ENCODE results near the gene HRAS. TPM values are rescaled to one million over a fixed set of nuclear protein-coding genes. Genes with fewer than 3 reads are reported as not detected.

HRAS gene
- total RNA-seq, 5 donors from 2014 or later (not counting 1 experiment from before 2014, with no cell fraction given), result 27.6 to 53.4 (median 47.6) TPM

- ATAC-seq (replicated peaks in 1 of 4) (no peak), DNase-seq (no peak)
- H3K9me3 Mint-ChIP-seq, result no peaks in the 10 kb centered on the region
- peaks cover 7 to 25% of the 10 kb centered on the region in 2 donors for H3K36me3 ChIP-seq (ENCODE audit: control insufficient read depth in 2 of 2, extremely low read depth in 1 of 2, insufficient read depth in 1 of 2, low read length in 1 of 2)
- H3K36me3 Mint-ChIP-seq, result peaks cover 6% of the 10 kb centered on the region
- H3K27me3 ChIP-seq (replicated peaks in 1 of 2; ENCODE audit: control insufficient read depth in 2 of 2, extremely low read depth in 1 of 2, insufficient read depth in 2 of 2, low read length in 1 of 2), result no peaks in the 10 kb centered on the region
- no peak overlapping the region for H3K4me3 ChIP-seq (ENCODE audit: control insufficient read depth in 1 of 2, extremely low read depth in 1 of 2, low read length in 1 of 2)
- H3K9me3 ChIP-seq, result no peaks in the 10 kb centered on the region
- ChIA-PET POLR2A (interaction anchor here in 1 of 2 donors (0.6 kb wide), 1 partner anchor 68 kb away, joined by 4 read pairs; no protein-coding TSS in a partner anchor), CTCF (no interaction called here)
- no peaks in the 10 kb centered on the region for H3K27me3 Mint-ChIP-seq
- no peak overlapping the region for H3K4me3 Mint-ChIP-seq
- H3K27ac ChIP-seq (ENCODE audit: low read length), result no peak overlapping the region
- H3K27ac Mint-ChIP-seq, result no peak overlapping the region
- 95% methylated on average over 11 of the region's 23 CpGs for WGBS (ENCODE audit: insufficient coverage)
- peaks cover 11 to 37% of the 10 kb centered on the region in 2 experiments for H3K4me1 ChIP-seq (ENCODE audit: control insufficient read depth in 1 of 2, extremely low read depth in 1 of 2, insufficient read depth in 2 of 2, low read length in 2 of 2)
- H3K4me1 Mint-ChIP-seq, result peaks cover 5 to 16% (median 11%) of the 10 kb centered on the region in 3 donors
Measured at GRCh38 chr11:532527-532985, 2.8 kb downstream of the HRAS start.

GRCh38 chr11:531919-532526 is 3.4 kb downstream of the HRAS start:
- Histone ChIP-seq H3K36me3 (ENCODE audit: control insufficient read depth in 2 of 2, extremely low read depth in 1 of 2, insufficient read depth in 1 of 2, low read length in 1 of 2) (peaks cover 7 to 25% of the 10 kb centered on the region in 2 donors), H3K27me3 (replicated peaks in 1 of 2; ENCODE audit: control insufficient read depth in 2 of 2, extremely low read depth in 1 of 2, insufficient read depth in 2 of 2, low read length in 1 of 2) (no peaks in the 10 kb centered on the region), H3K27ac (ENCODE audit: low read length) (no peak overlapping the region), H3K4me3 (ENCODE audit: control insufficient read depth in 1 of 2, extremely low read depth in 1 of 2, low read length in 1 of 2) (no peak overlapping the region), H3K9me3 (no peaks in the 10 kb centered on the region), H3K4me1 (ENCODE audit: control insufficient read depth in 1 of 2, extremely low read depth in 1 of 2, insufficient read depth in 2 of 2, low read length in 2 of 2) (peaks cover 11 to 31% of the 10 kb centered on the region in 2 experiments)
- peak overlapping the region; percentile 7 to 31 (median 31) for H3K4me3 Mint-ChIP-seq
- no peak for DNase-seq
- peaks cover 5 to 12% (median 8%) of the 10 kb centered on the region in 3 donors for H3K4me1 Mint-ChIP-seq
- WGBS (ENCODE audit: insufficient coverage), result 93% methylated on average over 12 of the region's 18 CpGs
- H3K9me3 Mint-ChIP-seq, result no peaks in the 10 kb centered on the region
- POLR2A ChIA-PET, result no interaction called here
- no peak for ATAC-seq (replicated peaks in 1 of 4)
- peaks cover 6% of the 10 kb centered on the region for H3K36me3 Mint-ChIP-seq
- H3K27ac Mint-ChIP-seq, result no peak overlapping the region
- CTCF ChIA-PET, result no interaction called here
- no peaks in the 10 kb centered on the region for H3K27me3 Mint-ChIP-seq

- Histone ChIP-seq H3K27ac (ENCODE audit: low read length) (no peak overlapping the region), H3K4me3 (ENCODE audit: control insufficient read depth in 1 of 2, extremely low read depth in 1 of 2, low read length in 1 of 2) (no peak overlapping the region), H3K4me1 (ENCODE audit: control insufficient read depth in 1 of 2, extremely low read depth in 1 of 2, insufficient read depth in 2 of 2, low read length in 2 of 2) (peaks cover 3 to 23% of the 10 kb centered on the region in 2 experiments), H3K9me3 (no peaks in the 10 kb centered on the region), H3K36me3 (ENCODE audit: control insufficient read depth in 2 of 2, extremely low read depth in 1 of 2, insufficient read depth in 1 of 2, low read length in 1 of 2) (peaks cover 7 to 25% of the 10 kb centered on the region in 2 donors), H3K27me3 (replicated peaks in 1 of 2; ENCODE audit: control insufficient read depth in 2 of 2, extremely low read depth in 1 of 2, insufficient read depth in 2 of 2, low read length in 1 of 2) (no peaks in the 10 kb centered on the region)
- ChIA-PET POLR2A (no interaction called here), CTCF (no interaction called here)
- WGBS (ENCODE audit: insufficient coverage), result 92% methylated on average over 13 of the region's 28 CpGs
- Mint-ChIP-seq H3K36me3 (peaks cover 6% of the 10 kb centered on the region), H3K27ac (no peak overlapping the region), H3K27me3 (no peaks in the 10 kb centered on the region), H3K4me3 (peak overlapping the region in 1 of 3 donors; percentile 31), H3K9me3 (no peaks in the 10 kb centered on the region), H3K4me1 (peaks cover 2 to 8% (median 5%) of the 10 kb centered on the region in 3 donors)
- DNase-seq, result no peak
- no peak for ATAC-seq (replicated peaks in 1 of 4)
Measured at GRCh38 chr11:530960-531831, 4.2 kb downstream of the HRAS start.

GRCh38 chr11:529728-530411 is 5.5 kb downstream of the HRAS start:
- Mint-ChIP-seq H3K4me3 (no peak overlapping the region), H3K4me1 (peaks cover 0 to 7% (median 3%) of the 10 kb centered on the region in 3 donors), H3K36me3 (peaks cover 6% of the 10 kb centered on the region), H3K9me3 (no peaks in the 10 kb centered on the region), H3K27ac (no peak overlapping the region), H3K27me3 (no peaks in the 10 kb centered on the region)
- POLR2A ChIA-PET, result no interaction called here
- ATAC-seq (replicated peaks in 1 of 4) (no peak), DNase-seq (no peak)
- Histone ChIP-seq H3K9me3 (no peaks in the 10 kb centered on the region), H3K36me3 (ENCODE audit: control insufficient read depth in 2 of 2, extremely low read depth in 1 of 2, insufficient read depth in 1 of 2, low read length in 1 of 2) (peaks cover 7 to 25% of the 10 kb centered on the region in 2 donors), H3K4me3 (ENCODE audit: control insufficient read depth in 1 of 2, extremely low read depth in 1 of 2, low read length in 1 of 2) (no peak overlapping the region), H3K27me3 (replicated peaks in 1 of 2; ENCODE audit: control insufficient read depth in 2 of 2, extremely low read depth in 1 of 2, insufficient read depth in 2 of 2, low read length in 1 of 2) (no peaks in the 10 kb centered on the region), H3K27ac (ENCODE audit: low read length) (no peak overlapping the region), H3K4me1 (ENCODE audit: control insufficient read depth in 1 of 2, extremely low read depth in 1 of 2, insufficient read depth in 2 of 2, low read length in 2 of 2) (peaks cover 0 to 20% of the 10 kb centered on the region in 2 experiments)
- CTCF ChIA-PET, result no interaction called here
- 90% methylated on average over 17 of the region's 18 CpGs for WGBS (ENCODE audit: insufficient coverage)

GRCh38 chr11:528815-529727 is 6.3 kb downstream of the HRAS start:
- ATAC-seq (replicated peaks in 1 of 4), result no peak
- WGBS (ENCODE audit: insufficient coverage), result 87% methylated on average over 29 of the region's 29 CpGs

More at GRCh38 chr11:528815-529727, 6.3 kb downstream of the HRAS start:
- H3K4me1 Mint-ChIP-seq, result peaks cover 0 to 6% (median 3%) of the 10 kb centered on the region in 3 donors
- no peak overlapping the region for H3K27ac ChIP-seq (ENCODE audit: low read length)
- peaks cover 6% of the 10 kb centered on the region for H3K36me3 Mint-ChIP-seq
- no peak overlapping the region for H3K4me3 Mint-ChIP-seq
- H3K4me3 ChIP-seq (ENCODE audit: control insufficient read depth in 1 of 2, extremely low read depth in 1 of 2, low read length in 1 of 2), result no peak overlapping the region
- H3K9me3 ChIP-seq, result no peaks in the 10 kb centered on the region
- H3K4me1 ChIP-seq (ENCODE audit: control insufficient read depth in 1 of 2, extremely low read depth in 1 of 2, insufficient read depth in 2 of 2, low read length in 2 of 2), result peaks cover 0 to 12% of the 10 kb centered on the region in 2 experiments
- ChIA-PET POLR2A (no interaction called here), CTCF (no interaction called here)
- H3K27ac Mint-ChIP-seq, result no peak overlapping the region
- no peaks in the 10 kb centered on the region for H3K27me3 ChIP-seq (replicated peaks in 1 of 2; ENCODE audit: control insufficient read depth in 2 of 2, extremely low read depth in 1 of 2, insufficient read depth in 2 of 2, low read length in 1 of 2)
- no peaks in the 10 kb centered on the region for H3K9me3 Mint-ChIP-seq
- DNase-seq, result no peak
- H3K27me3 Mint-ChIP-seq, result no peaks in the 10 kb centered on the region
- H3K36me3 ChIP-seq (ENCODE audit: control insufficient read depth in 2 of 2, extremely low read depth in 1 of 2, insufficient read depth in 1 of 2, low read length in 1 of 2), result peaks cover 7 to 25% of the 10 kb centered on the region in 2 donors
